Nephron progenitor cell (in vitro differentiated cells): Measurements from ENCODE around the gene POMGNT2.

ENCODE experiments used
- DNase-seq: peaks from one replicate; pipeline ENCODE4 v3.0.0; 2021
- H3K27ac Mint-ChIP-seq: 2 replicates; pipeline ENCODE4 v1.8.0; 2021; ENCODE audit warnings: mild to moderate bottlenecking, moderate library complexity, mixed read lengths
- H3K27me3 Mint-ChIP-seq: 2 replicates; pipeline ENCODE4 v1.8.0; 2021; ENCODE audit warnings: mild to moderate bottlenecking, low read depth, mixed read lengths; ENCODE audit not compliant: poor library complexity
- H3K36me3 Mint-ChIP-seq: 2 replicates; pipeline ENCODE4 v1.8.0; 2021; ENCODE audit warnings: low read depth, mixed read lengths
- H3K4me1 Mint-ChIP-seq: 2 replicates; pipeline ENCODE4 v1.8.0; 2021; ENCODE audit warnings: mixed read lengths
- H3K4me3 Mint-ChIP-seq: 2 replicates; pipeline ENCODE4 v1.8.0; 2021; ENCODE audit warnings: mild to moderate bottlenecking, moderate library complexity, mixed read lengths
- H3K9me3 Mint-ChIP-seq: 2 replicates; pipeline ENCODE4 v1.8.0; 2021; ENCODE audit warnings: mild to moderate bottlenecking, moderate library complexity, mixed read lengths
- CTCF ChIP-seq: fragments of 200-600 bp; sonication (generic); IDR thresholded peaks from 2 replicates; pipeline ENCODE4 v1.5.0; 2021; ENCODE audit warnings: antibody characterized with exemption

Gene POMGNT2

GRCh38 chr3:43132193-43132592 lies 26.3 kb upstream of the POMGNT2 start:
- Mint-ChIP-seq H3K9me3 (peaks cover 10% of the 10 kb centered on the region), H3K27ac (no peak overlapping the region), H3K27me3 (peaks cover 7% of the 10 kb centered on the region), H3K36me3 (no peaks in the 10 kb centered on the region), H3K4me1 (no peaks in the 10 kb centered on the region), H3K4me3 (no peak overlapping the region)
- no peak for DNase-seq
- TF ChIP-seq CTCF: no peak

- TF ChIP-seq CTCF: no peak
- no peak for DNase-seq
- Mint-ChIP-seq H3K27ac (no peak overlapping the region), H3K9me3 (peaks cover 14% of the 10 kb centered on the region), H3K36me3 (peaks cover 5% of the 10 kb centered on the region), H3K4me1 (no peaks in the 10 kb centered on the region), H3K4me3 (no peak overlapping the region), H3K27me3 (peaks cover 12% of the 10 kb centered on the region)
Observed at GRCh38 chr3:43128464-43128863, 22.6 kb upstream of the POMGNT2 start.

GRCh38 chr3:43126536-43126935 lies 20.7 kb upstream of the POMGNT2 start:
- Mint-ChIP-seq H3K27me3 (peaks cover 13% of the 10 kb centered on the region), H3K4me3 (no peak overlapping the region), H3K9me3 (peaks cover 22% of the 10 kb centered on the region), H3K27ac (no peak overlapping the region), H3K36me3 (peaks cover 5% of the 10 kb centered on the region), H3K4me1 (no peaks in the 10 kb centered on the region)
- no peak for DNase-seq
- TF ChIP-seq CTCF: no peak

- Mint-ChIP-seq H3K9me3 (peaks cover 22% of the 10 kb centered on the region), H3K36me3 (peaks cover 5% of the 10 kb centered on the region), H3K27me3 (peaks cover 17% of the 10 kb centered on the region), H3K27ac (no peak overlapping the region), H3K4me1 (no peaks in the 10 kb centered on the region), H3K4me3 (no peak overlapping the region)
- no peak for DNase-seq
- TF ChIP-seq CTCF: no peak
Observed at GRCh38 chr3:43123895-43124294, 18.0 kb upstream of the POMGNT2 start.

- Mint-ChIP-seq H3K4me3 (no peak overlapping the region), H3K4me1 (no peaks in the 10 kb centered on the region), H3K36me3 (peaks cover 5% of the 10 kb centered on the region), H3K27ac (no peak overlapping the region), H3K27me3 (peaks cover 23% of the 10 kb centered on the region), H3K9me3 (peaks cover 22% of the 10 kb centered on the region)
- TF ChIP-seq CTCF: no peak
- no peak for DNase-seq
Observed at GRCh38 chr3:43120937-43121336, 15.1 kb upstream of the POMGNT2 start.

GRCh38 chr3:43117257-43117656 lies 11.4 kb upstream of the POMGNT2 start:
- peaks cover 8% of the 10 kb centered on the region for H3K4me1 Mint-ChIP-seq
- H3K9me3 Mint-ChIP-seq: no peaks in the 10 kb centered on the region
- H3K36me3 Mint-ChIP-seq: no peaks in the 10 kb centered on the region
- peaks cover 24% of the 10 kb centered on the region for H3K27me3 Mint-ChIP-seq
- no peak for TF ChIP-seq CTCF
- DNase-seq: no peak
- H3K4me3 Mint-ChIP-seq: no peak overlapping the region
- H3K27ac Mint-ChIP-seq: no peak overlapping the region
